Type B pancreatic cell (in vitro differentiated cells): ENCODE results near the gene PLAGL1. TPM values are rescaled to one million over a fixed set of nuclear protein-coding genes. Genes with fewer than 3 reads are reported as not detected.

ENCODE experiments used
- DNase-seq: peaks from one replicate; pipeline ENCODE4 v3.0.0; 2021; ENCODE audit warnings: mixed read lengths; ENCODE audit not compliant: unreplicated experiment; ENCODE audit errors: extremely low spot score
- H3K27ac Mint-ChIP-seq: 2 replicates; pipeline ENCODE4 v1.8.0; 2021; ENCODE audit warnings: mild to moderate bottlenecking, mixed read lengths
- H3K27me3 Mint-ChIP-seq: 2 replicates; pipeline ENCODE4 v1.8.0; 2021; ENCODE audit warnings: mixed read lengths
- H3K36me3 Mint-ChIP-seq: 2 replicates; pipeline ENCODE4 v1.8.0; 2021; ENCODE audit warnings: mixed read lengths
- H3K4me1 Mint-ChIP-seq: one replicate; pipeline ENCODE4 v1.8.0; 2021; ENCODE audit warnings: mixed read lengths; ENCODE audit not compliant: unreplicated experiment
- H3K4me3 Mint-ChIP-seq: 2 replicates; pipeline ENCODE4 v1.8.0; 2021; ENCODE audit warnings: mild to moderate bottlenecking, mixed read lengths
- H3K9me3 Mint-ChIP-seq: 2 replicates; pipeline ENCODE4 v1.8.0; 2021; ENCODE audit warnings: mixed read lengths
- total RNA-seq: library from RNA; stranded (reverse); gene quantifications from 2 replicates; pipeline ENCODE4 v1.2.1, GENCODE V29; 2021; ENCODE audit warnings: low replicate concordance
- TF ChIP-seq, protein P1 (sequence below): fragments of 200-600 bp; sonication (generic); conservative IDR thresholded peaks from 2 replicates; pipeline ENCODE4 v1.5.0; 2021; ENCODE audit warnings: antibody characterized with exemption, mild to moderate bottlenecking

The PLAGL1 gene
- total RNA-seq, 1 donor from 2014 or later, result 95.2 TPM

- no peaks in the 10 kb centered on the region for H3K27me3 Mint-ChIP-seq
Observed at GRCh38 chr6:143986463-143987065, 21.5 kb downstream of the PLAGL1 start.

GRCh38 chr6:143984666-143985065 lies 23.4 kb downstream of the PLAGL1 start:
- no peak for DNase-seq
- TF ChIP-seq, protein P1, sequence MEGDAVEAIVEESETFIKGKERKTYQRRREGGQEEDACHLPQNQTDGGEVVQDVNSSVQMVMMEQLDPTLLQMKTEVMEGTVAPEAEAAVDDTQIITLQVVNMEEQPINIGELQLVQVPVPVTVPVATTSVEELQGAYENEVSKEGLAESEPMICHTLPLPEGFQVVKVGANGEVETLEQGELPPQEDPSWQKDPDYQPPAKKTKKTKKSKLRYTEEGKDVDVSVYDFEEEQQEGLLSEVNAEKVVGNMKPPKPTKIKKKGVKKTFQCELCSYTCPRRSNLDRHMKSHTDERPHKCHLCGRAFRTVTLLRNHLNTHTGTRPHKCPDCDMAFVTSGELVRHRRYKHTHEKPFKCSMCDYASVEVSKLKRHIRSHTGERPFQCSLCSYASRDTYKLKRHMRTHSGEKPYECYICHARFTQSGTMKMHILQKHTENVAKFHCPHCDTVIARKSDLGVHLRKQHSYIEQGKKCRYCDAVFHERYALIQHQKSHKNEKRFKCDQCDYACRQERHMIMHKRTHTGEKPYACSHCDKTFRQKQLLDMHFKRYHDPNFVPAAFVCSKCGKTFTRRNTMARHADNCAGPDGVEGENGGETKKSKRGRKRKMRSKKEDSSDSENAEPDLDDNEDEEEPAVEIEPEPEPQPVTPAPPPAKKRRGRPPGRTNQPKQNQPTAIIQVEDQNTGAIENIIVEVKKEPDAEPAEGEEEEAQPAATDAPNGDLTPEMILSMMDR, result no peak
- Mint-ChIP-seq H3K4me1 (no peaks in the 10 kb centered on the region), H3K27ac (no peak overlapping the region), H3K27me3 (no peaks in the 10 kb centered on the region), H3K9me3 (peaks cover 10% of the 10 kb centered on the region), H3K4me3 (no peak overlapping the region), H3K36me3 (peaks cover 19% of the 10 kb centered on the region)

More at GRCh38 chr6:143986463-143987065, 21.5 kb downstream of the PLAGL1 start:
- Mint-ChIP-seq H3K36me3 (peaks cover 29% of the 10 kb centered on the region), H3K4me1 (no peaks in the 10 kb centered on the region), H3K4me3 (no peak overlapping the region), H3K9me3 (peaks cover 11% of the 10 kb centered on the region), H3K27ac (no peak overlapping the region)
- TF ChIP-seq, protein P1, result no peak
- DNase-seq, result no peak

- H3K9me3 Mint-ChIP-seq, result peaks cover under 1% of the 10 kb centered on the region
- DNase-seq, result no peak
- no peaks in the 10 kb centered on the region for H3K4me1 Mint-ChIP-seq
- peaks cover 11% of the 10 kb centered on the region for H3K36me3 Mint-ChIP-seq
- no peaks in the 10 kb centered on the region for H3K27me3 Mint-ChIP-seq
- no peak overlapping the region for H3K4me3 Mint-ChIP-seq
- H3K27ac Mint-ChIP-seq, result no peak overlapping the region
- TF ChIP-seq, protein P1, result no peak
Observed at GRCh38 chr6:143982968-143983367, 25.1 kb downstream of the PLAGL1 start.

GRCh38 chr6:143980921-143981320 lies 27.1 kb downstream of the PLAGL1 start:
- peaks cover 6% of the 10 kb centered on the region for H3K4me1 Mint-ChIP-seq

DNA sequence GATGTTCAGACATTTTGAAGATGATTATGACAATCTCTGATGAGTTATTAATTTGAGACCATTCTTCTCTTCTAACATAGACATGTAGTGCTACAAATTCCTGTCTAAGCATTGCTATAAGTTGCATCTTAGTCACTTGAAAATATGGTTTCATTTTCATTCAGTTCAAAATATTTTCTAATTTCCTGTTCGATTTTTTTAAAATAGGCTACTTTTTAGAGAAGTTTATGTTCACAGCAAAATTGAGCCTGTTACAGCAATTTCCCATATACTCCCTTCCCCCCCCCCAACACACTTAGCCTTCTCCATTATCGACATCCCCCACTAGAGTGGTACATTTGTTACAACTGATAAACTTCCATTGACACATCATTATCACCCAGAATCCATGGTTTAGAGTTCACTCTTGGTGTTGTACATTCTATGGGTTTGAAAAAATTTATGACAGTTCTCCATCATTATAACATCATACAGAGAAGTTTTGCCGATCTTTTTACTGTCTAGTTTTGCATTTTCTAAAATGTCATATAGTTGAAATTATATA lies 31.2 kb downstream of the PLAGL1 start:
- no peaks in the 10 kb centered on the region for H3K27me3 Mint-ChIP-seq
- H3K36me3 Mint-ChIP-seq, result no peaks in the 10 kb centered on the region
- no peak overlapping the region for H3K4me3 Mint-ChIP-seq
- no peak overlapping the region for H3K27ac Mint-ChIP-seq
- no peaks in the 10 kb centered on the region for H3K9me3 Mint-ChIP-seq
- TF ChIP-seq, protein P1, result no peak
- no peak for DNase-seq
- H3K4me1 Mint-ChIP-seq, result peaks cover 39% of the 10 kb centered on the region

More at GRCh38 chr6:143980921-143981320, 27.1 kb downstream of the PLAGL1 start:
- Mint-ChIP-seq H3K27ac (no peak overlapping the region), H3K27me3 (no peaks in the 10 kb centered on the region), H3K36me3 (peaks cover 8% of the 10 kb centered on the region), H3K4me3 (no peak overlapping the region), H3K9me3 (no peaks in the 10 kb centered on the region)
- no peak for DNase-seq
- TF ChIP-seq, protein P1, result no peak
